DND-41 (cell line): Measurements from ENCODE around the gene EYA4.

Experiments
- ATAC-seq: fragments of 200-7000 bp; cut with Tn5 transposase; 3 replicates; pipeline ENCODE4 v1.9.1; 2021; ENCODE audit warnings: low read depth; ENCODE audit not compliant: insufficient read depth
- DNase-seq: peaks from one replicate; pipeline ENCODE4 v3.0.0-alpha.2; 2020
- H2AFZ ChIP-seq: 2 replicates; pipeline ENCODE4 v1.6.0; 2012; ENCODE audit warnings: low read depth, low read length
- H3K27ac ChIP-seq: 2 replicates; pipeline ENCODE4 v1.5.1; 2012; ENCODE audit warnings: low read length, inconsistent platforms
- H3K27me3 ChIP-seq: fragments of 200-600 bp; sonication (generic); 2 replicates; pipeline ENCODE4 v1.6.0; 2012; ENCODE audit warnings: low read length, mild to moderate bottlenecking, inconsistent platforms; ENCODE audit not compliant: insufficient read depth, poor library complexity
- H3K36me3 ChIP-seq: 2 replicates; pipeline ENCODE4 v1.5.1; 2012; ENCODE audit warnings: low read length, inconsistent platforms; ENCODE audit not compliant: insufficient read depth
- H3K4me1 ChIP-seq: 2 replicates; pipeline ENCODE4 v1.5.1; 2012; ENCODE audit warnings: mild to moderate bottlenecking, low read length; ENCODE audit not compliant: insufficient read depth
- H3K4me2 ChIP-seq: 2 replicates; pipeline ENCODE4 v1.6.0; 2012; ENCODE audit warnings: mild to moderate bottlenecking, moderate library complexity, low read length, inconsistent platforms; ENCODE audit not compliant: insufficient read depth
- H3K4me3 ChIP-seq, 2 experiments: fragments of 200-600 bp in 1 of 2; shearing (Covaris generic) in 1 of 2; 2 replicates each; pipeline ENCODE4 v1.5.1; 2012 to 2016; ENCODE audit warnings: inconsistent platforms in 2 of 2, low read length in 2 of 2, mild to moderate bottlenecking in 2 of 2, low read depth in 1 of 2, moderate library complexity in 1 of 2
- H3K79me2 ChIP-seq: 2 replicates; pipeline ENCODE4 v1.6.0; 2012; ENCODE audit warnings: low read length, inconsistent platforms; ENCODE audit not compliant: insufficient read depth
- H3K9ac ChIP-seq: 2 replicates; pipeline ENCODE4 v1.6.0; 2012; ENCODE audit warnings: low read depth, mild to moderate bottlenecking, inconsistent platforms, low read length, moderate library complexity
- H3K9me3 ChIP-seq: 2 replicates; pipeline ENCODE4 v1.5.1; 2012; ENCODE audit warnings: low read length, moderate library complexity, mild to moderate bottlenecking, inconsistent platforms; ENCODE audit not compliant: insufficient read depth, severe bottlenecking
- H4K20me1 ChIP-seq: 2 replicates; pipeline ENCODE4 v1.6.0; 2012; ENCODE audit warnings: low read length; ENCODE audit not compliant: insufficient read depth
- CTCF ChIP-seq: IDR thresholded peaks from 2 replicates; pipeline ENCODE4 v1.5.1; 2012; ENCODE audit warnings: borderline replicate concordance, low read length, moderate library complexity, mild to moderate bottlenecking; ENCODE audit not compliant: poor library complexity, severe bottlenecking; ENCODE audit errors: extremely low read depth
- EZH2 ChIP-seq: IDR thresholded peaks from 3 replicates; pipeline ENCODE4 v1.6.1; 2012; ENCODE audit warnings: borderline replicate concordance, low read depth, mild to moderate bottlenecking, moderate library complexity, low read length, inconsistent platforms; ENCODE audit not compliant: severe bottlenecking

The EYA4 gene

GRCh38 chr6:133466680-133467079 is 225.5 kb downstream of the EYA4 start:
- no peak for ATAC-seq
- TF ChIP-seq EZH2 (no peak), CTCF (no peak)
- no peak overlapping the region for H2AFZ ChIP-seq
- no peak overlapping the region for H3K9ac ChIP-seq
- DNase-seq: no peak
- H3K4me2 ChIP-seq: no peak overlapping the region
- no peaks in the 10 kb centered on the region for H3K36me3 ChIP-seq
- no peaks in the 10 kb centered on the region for H3K9me3 ChIP-seq
- no peak overlapping the region for H3K4me3 ChIP-seq
- H3K27ac ChIP-seq: no peak overlapping the region
- no peaks in the 10 kb centered on the region for H3K27me3 ChIP-seq
- H3K4me1 ChIP-seq: no peaks in the 10 kb centered on the region
- H3K79me2 ChIP-seq: no peaks in the 10 kb centered on the region
- no peaks in the 10 kb centered on the region for H4K20me1 ChIP-seq

- Histone ChIP-seq H3K79me2 (no peaks in the 10 kb centered on the region), H3K9ac (no peak overlapping the region), H3K36me3 (no peaks in the 10 kb centered on the region), H3K27me3 (no peaks in the 10 kb centered on the region), H3K27ac (no peak overlapping the region), H3K4me1 (no peaks in the 10 kb centered on the region), H3K4me3 (no peak overlapping the region), H4K20me1 (no peaks in the 10 kb centered on the region), H2AFZ (no peak overlapping the region), H3K4me2 (no peak overlapping the region), H3K9me3 (no peaks in the 10 kb centered on the region)
- DNase-seq: no peak
- TF ChIP-seq CTCF: no peak
- no peak for TF ChIP-seq EZH2
- ATAC-seq: no peak
Observed at GRCh38 chr6:133467231-133467981, 226.2 kb downstream of the EYA4 start.

GRCh38 chr6:133467982-133468380 is 226.8 kb downstream of the EYA4 start:
- ATAC-seq (no peak), DNase-seq (no peak)
- H3K27ac ChIP-seq: no peak overlapping the region
- TF ChIP-seq CTCF: no peak
- no peaks in the 10 kb centered on the region for H3K36me3 ChIP-seq
- H3K4me2 ChIP-seq: no peak overlapping the region
- H3K79me2 ChIP-seq: no peaks in the 10 kb centered on the region
- H3K9ac ChIP-seq: no peak overlapping the region
- H3K27me3 ChIP-seq: no peaks in the 10 kb centered on the region
- H3K4me3 ChIP-seq: no peak overlapping the region
- no peaks in the 10 kb centered on the region for H3K9me3 ChIP-seq
- H2AFZ ChIP-seq: no peak overlapping the region
- H4K20me1 ChIP-seq: no peaks in the 10 kb centered on the region
- H3K4me1 ChIP-seq: no peaks in the 10 kb centered on the region

- H3K27ac ChIP-seq: no peak overlapping the region
- no peak overlapping the region for H3K9ac ChIP-seq
- H3K79me2 ChIP-seq: no peaks in the 10 kb centered on the region
- H3K4me3 ChIP-seq: no peak overlapping the region
- TF ChIP-seq CTCF: no peak
- no peak for TF ChIP-seq EZH2
- H3K9me3 ChIP-seq: no peaks in the 10 kb centered on the region
- H3K36me3 ChIP-seq: no peaks in the 10 kb centered on the region
- DNase-seq: no peak
- no peaks in the 10 kb centered on the region for H3K4me1 ChIP-seq
- ATAC-seq: no peak
- H3K4me2 ChIP-seq: no peak overlapping the region
- H3K27me3 ChIP-seq: no peaks in the 10 kb centered on the region
- no peak overlapping the region for H2AFZ ChIP-seq
- no peaks in the 10 kb centered on the region for H4K20me1 ChIP-seq
Observed at GRCh38 chr6:133468591-133468990, 227.4 kb downstream of the EYA4 start.
